ENCODE data around the gene LRRK1. TPM values are rescaled to one million over a fixed set of nuclear protein-coding genes. Genes with fewer than 3 reads are reported as not detected.

Gene LRRK1
- total RNA-seq, 3 donors from 2014 or later (not counting 1 experiment from before 2014, with no cell fraction given): 1.2 to 5.5 (median 3.2) TPM

GRCh38 chr15:100902436-100903167 is 16.6 kb upstream of the LRRK1 start:
- no peak overlapping the region for H3K4me3 ChIP-seq (ENCODE audit: low read length)
- no peaks in the 10 kb centered on the region for H3K36me3 Mint-ChIP-seq
- no peaks in the 10 kb centered on the region for H3K27me3 ChIP-seq (ENCODE audit: control insufficient read depth, insufficient read depth, low read length)
- DNase-seq: no peak
- peak in 1 of 3 donors; percentile 63 for ATAC-seq
- no peak overlapping the region for H3K27ac ChIP-seq (ENCODE audit: low read length)
- H3K36me3 ChIP-seq (ENCODE audit: control insufficient read depth, insufficient read depth, low read length): no peaks in the 10 kb centered on the region
- H3K4me3 Mint-ChIP-seq: no peak overlapping the region
- no peak for TF ChIP-seq CTCF (IDR thresholded peaks at IDR 0.05)
- intact Hi-C loops (cut with micrococcal nuclease): no loop called here
- peaks cover 13 to 19% of the 10 kb centered on the region in 2 donors for H3K27me3 Mint-ChIP-seq (ENCODE audit: low read depth in 2 of 2)
- no peaks in the 10 kb centered on the region for H3K9me3 Mint-ChIP-seq
- H3K9me3 ChIP-seq (ENCODE audit: control insufficient read depth, insufficient read depth, low read length): no peaks in the 10 kb centered on the region
- H3K27ac Mint-ChIP-seq: no peak overlapping the region
- WGBS (ENCODE audit: insufficient coverage): 58% methylated on average over 22 of the region's 22 CpGs
- H3K4me1 ChIP-seq (ENCODE audit: control insufficient read depth, insufficient read depth, low read length): peaks cover 4% of the 10 kb centered on the region
- no peaks in the 10 kb centered on the region for H3K4me1 Mint-ChIP-seq

- Histone ChIP-seq H3K4me1 (ENCODE audit: control insufficient read depth, insufficient read depth, low read length) (peaks cover 4% of the 10 kb centered on the region), H3K4me3 (ENCODE audit: low read length) (no peak overlapping the region), H3K27me3 (ENCODE audit: control insufficient read depth, insufficient read depth, low read length) (no peaks in the 10 kb centered on the region), H3K27ac (ENCODE audit: low read length) (no peak overlapping the region), H3K36me3 (ENCODE audit: control insufficient read depth, insufficient read depth, low read length) (no peaks in the 10 kb centered on the region), H3K9me3 (ENCODE audit: control insufficient read depth, insufficient read depth, low read length) (no peaks in the 10 kb centered on the region)
- H3K27ac Mint-ChIP-seq: no peak overlapping the region
- H3K4me1 Mint-ChIP-seq: no peaks in the 10 kb centered on the region
- no peak for TF ChIP-seq CTCF (IDR thresholded peaks at IDR 0.05)
- H3K36me3 Mint-ChIP-seq: no peaks in the 10 kb centered on the region
- DNase-seq (no peak), ATAC-seq (no peak)
- WGBS (ENCODE audit: insufficient coverage): 82% methylated on average over 3 of the region's 3 CpGs
- intact Hi-C loops (cut with micrococcal nuclease): no loop called here
- H3K27me3 Mint-ChIP-seq (ENCODE audit: low read depth in 2 of 2): peaks cover 13 to 20% of the 10 kb centered on the region in 2 donors
- H3K4me3 Mint-ChIP-seq: no peak overlapping the region
- H3K9me3 Mint-ChIP-seq: no peaks in the 10 kb centered on the region
Measured at GRCh38 chr15:100903168-100903554, 16.0 kb upstream of the LRRK1 start.

- Mint-ChIP-seq H3K27ac (no peak overlapping the region), H3K36me3 (no peaks in the 10 kb centered on the region), H3K27me3 (ENCODE audit: low read depth in 2 of 2) (peaks cover 19 to 33% of the 10 kb centered on the region in 2 donors), H3K4me3 (no peak overlapping the region), H3K4me1 (no peaks in the 10 kb centered on the region), H3K9me3 (no peaks in the 10 kb centered on the region)
- Histone ChIP-seq H3K4me3 (ENCODE audit: low read length) (no peak overlapping the region), H3K9me3 (ENCODE audit: control insufficient read depth, insufficient read depth, low read length) (no peaks in the 10 kb centered on the region), H3K36me3 (ENCODE audit: control insufficient read depth, insufficient read depth, low read length) (no peaks in the 10 kb centered on the region), H3K4me1 (ENCODE audit: control insufficient read depth, insufficient read depth, low read length) (peaks cover 4% of the 10 kb centered on the region), H3K27me3 (ENCODE audit: control insufficient read depth, insufficient read depth, low read length) (no peaks in the 10 kb centered on the region), H3K27ac (ENCODE audit: low read length) (no peak overlapping the region)
- no peak for DNase-seq
- ATAC-seq: no peak
- 86% methylated on average over 6 of the region's 8 CpGs for WGBS (ENCODE audit: insufficient coverage)
- no peak for TF ChIP-seq CTCF (IDR thresholded peaks at IDR 0.05)
- intact Hi-C loops (cut with micrococcal nuclease): no loop called here
Measured at GRCh38 chr15:100905850-100906249, 13.3 kb upstream of the LRRK1 start.

DNA sequence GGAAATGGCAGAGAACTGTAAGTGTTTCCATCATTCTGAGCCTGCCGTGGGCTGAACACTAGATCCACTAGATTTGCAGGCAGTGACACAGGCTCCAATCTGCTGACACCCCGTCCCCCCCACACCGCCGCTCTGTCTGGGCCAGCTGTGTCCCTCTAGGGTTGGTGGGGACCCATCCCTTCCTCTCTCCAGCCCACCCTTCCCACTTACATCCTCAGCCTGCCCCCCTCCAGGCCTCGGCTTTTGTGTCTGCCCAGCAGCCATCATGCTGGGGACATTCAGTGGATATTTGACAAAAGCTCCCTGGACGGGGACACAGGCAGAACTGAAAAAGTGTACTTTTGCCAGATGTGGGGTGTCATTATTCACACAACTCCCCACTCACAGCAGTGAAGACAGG is 10.7 kb upstream of the LRRK1 start:
- intact Hi-C loops (cut with micrococcal nuclease): no loop called here
- no peak overlapping the region for H3K27ac Mint-ChIP-seq
- H3K4me3 Mint-ChIP-seq: no peak overlapping the region
- no peak for TF ChIP-seq CTCF (IDR thresholded peaks at IDR 0.05)
- DNase-seq (no peak), ATAC-seq (no peak)
- 86% methylated on average over 6 of the region's 6 CpGs for WGBS (ENCODE audit: insufficient coverage)
- no peak overlapping the region for H3K4me3 ChIP-seq (ENCODE audit: low read length)
- H3K36me3 ChIP-seq (ENCODE audit: control insufficient read depth, insufficient read depth, low read length): no peaks in the 10 kb centered on the region
- no peak overlapping the region for H3K27ac ChIP-seq (ENCODE audit: low read length)
- no peaks in the 10 kb centered on the region for H3K9me3 Mint-ChIP-seq
- H3K27me3 Mint-ChIP-seq (ENCODE audit: low read depth in 2 of 2): peaks cover 14 to 55% of the 10 kb centered on the region in 2 donors
- no peaks in the 10 kb centered on the region for H3K4me1 ChIP-seq (ENCODE audit: control insufficient read depth, insufficient read depth, low read length)
- no peaks in the 10 kb centered on the region for H3K4me1 Mint-ChIP-seq
- H3K9me3 ChIP-seq (ENCODE audit: control insufficient read depth, insufficient read depth, low read length): no peaks in the 10 kb centered on the region
- H3K27me3 ChIP-seq (ENCODE audit: control insufficient read depth, insufficient read depth, low read length): no peaks in the 10 kb centered on the region
- no peaks in the 10 kb centered on the region for H3K36me3 Mint-ChIP-seq

Data from natural killer cell (primary cell).